ENCODE data around the gene IPO11. TPM values are rescaled to one million over a fixed set of nuclear protein-coding genes. Genes with fewer than 3 reads are reported as not detected.

The IPO11 gene
- total and polyA plus RNA-seq, 4 donors = 4.7 to 20.6 (median 9.0) TPM

DNA sequence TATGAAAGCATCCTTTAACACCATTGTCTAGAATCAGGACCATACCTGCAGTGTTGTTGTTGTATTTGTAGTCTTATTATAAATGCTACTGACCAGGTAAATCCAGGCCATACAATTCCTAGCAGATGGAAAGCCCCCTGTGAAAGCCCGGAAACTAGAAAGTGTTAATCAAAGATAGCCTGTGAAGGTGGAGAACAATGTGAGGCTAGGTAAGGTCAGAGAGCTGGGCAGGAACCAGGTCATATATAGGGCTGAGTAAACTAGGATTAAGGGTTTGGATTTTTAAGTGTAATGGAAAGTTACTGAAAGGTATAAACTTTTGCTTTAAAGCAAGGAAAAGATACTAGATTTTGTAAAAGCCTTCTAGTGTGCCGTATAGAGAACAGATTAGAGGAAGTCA, 172.7 kb downstream of the IPO11 start:
- H3K4me3 ChIP-seq (ENCODE audit: low read depth in 1 of 3, low read length in 3 of 3) = no peak overlapping the region
- no peaks in the 10 kb centered on the region for H3K27me3 ChIP-seq (ENCODE audit: control insufficient read depth in 4 of 4, insufficient read depth in 4 of 4, low read length in 3 of 4)
- no peak overlapping the region for H3K9ac ChIP-seq (ENCODE audit: low read depth in 1 of 2, low read length in 2 of 2)
- H3K27ac ChIP-seq (ENCODE audit: low read depth in 1 of 2, low read length in 2 of 2) = no peak overlapping the region
- H3K4me1 ChIP-seq (ENCODE audit: control insufficient read depth in 4 of 4, insufficient read depth in 4 of 4, low read length in 3 of 4) = peaks cover 3 to 17% (median 17%) of the 10 kb centered on the region in 4 donors
- H3K36me3 ChIP-seq (ENCODE audit: control insufficient read depth in 4 of 4, insufficient read depth in 3 of 4, low read depth in 1 of 4, low read length in 3 of 4) = peaks cover 0 to 3% (median 0%) of the 10 kb centered on the region in 4 donors
- H3K9me3 ChIP-seq (ENCODE audit: control insufficient read depth in 4 of 4, low read length in 3 of 4) = no peaks in the 10 kb centered on the region
- WGBS = 83% methylated on average over 2 of the region's 2 CpGs
- TF ChIP-seq, protein P1, sequence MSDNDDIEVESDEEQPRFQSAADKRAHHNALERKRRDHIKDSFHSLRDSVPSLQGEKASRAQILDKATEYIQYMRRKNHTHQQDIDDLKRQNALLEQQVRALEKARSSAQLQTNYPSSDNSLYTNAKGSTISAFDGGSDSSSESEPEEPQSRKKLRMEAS (IDR thresholded peaks at IDR 0.05) = no peak
- no peak for TF ChIP-seq JUND (IDR thresholded peaks at IDR 0.05)
- no peak for TF ChIP-seq NR2F2 (IDR thresholded peaks at IDR 0.05)
- no peak for TF ChIP-seq YY1 (IDR thresholded peaks at IDR 0.05)
- TF ChIP-seq RXRA (IDR thresholded peaks at IDR 0.05) = no peak
- TF ChIP-seq, protein P2, sequence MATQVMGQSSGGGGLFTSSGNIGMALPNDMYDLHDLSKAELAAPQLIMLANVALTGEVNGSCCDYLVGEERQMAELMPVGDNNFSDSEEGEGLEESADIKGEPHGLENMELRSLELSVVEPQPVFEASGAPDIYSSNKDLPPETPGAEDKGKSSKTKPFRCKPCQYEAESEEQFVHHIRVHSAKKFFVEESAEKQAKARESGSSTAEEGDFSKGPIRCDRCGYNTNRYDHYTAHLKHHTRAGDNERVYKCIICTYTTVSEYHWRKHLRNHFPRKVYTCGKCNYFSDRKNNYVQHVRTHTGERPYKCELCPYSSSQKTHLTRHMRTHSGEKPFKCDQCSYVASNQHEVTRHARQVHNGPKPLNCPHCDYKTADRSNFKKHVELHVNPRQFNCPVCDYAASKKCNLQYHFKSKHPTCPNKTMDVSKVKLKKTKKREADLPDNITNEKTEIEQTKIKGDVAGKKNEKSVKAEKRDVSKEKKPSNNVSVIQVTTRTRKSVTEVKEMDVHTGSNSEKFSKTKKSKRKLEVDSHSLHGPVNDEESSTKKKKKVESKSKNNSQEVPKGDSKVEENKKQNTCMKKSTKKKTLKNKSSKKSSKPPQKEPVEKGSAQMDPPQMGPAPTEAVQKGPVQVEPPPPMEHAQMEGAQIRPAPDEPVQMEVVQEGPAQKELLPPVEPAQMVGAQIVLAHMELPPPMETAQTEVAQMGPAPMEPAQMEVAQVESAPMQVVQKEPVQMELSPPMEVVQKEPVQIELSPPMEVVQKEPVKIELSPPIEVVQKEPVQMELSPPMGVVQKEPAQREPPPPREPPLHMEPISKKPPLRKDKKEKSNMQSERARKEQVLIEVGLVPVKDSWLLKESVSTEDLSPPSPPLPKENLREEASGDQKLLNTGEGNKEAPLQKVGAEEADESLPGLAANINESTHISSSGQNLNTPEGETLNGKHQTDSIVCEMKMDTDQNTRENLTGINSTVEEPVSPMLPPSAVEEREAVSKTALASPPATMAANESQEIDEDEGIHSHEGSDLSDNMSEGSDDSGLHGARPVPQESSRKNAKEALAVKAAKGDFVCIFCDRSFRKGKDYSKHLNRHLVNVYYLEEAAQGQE (IDR thresholded peaks at IDR 0.05) = no peak
- TF ChIP-seq, protein P3, sequence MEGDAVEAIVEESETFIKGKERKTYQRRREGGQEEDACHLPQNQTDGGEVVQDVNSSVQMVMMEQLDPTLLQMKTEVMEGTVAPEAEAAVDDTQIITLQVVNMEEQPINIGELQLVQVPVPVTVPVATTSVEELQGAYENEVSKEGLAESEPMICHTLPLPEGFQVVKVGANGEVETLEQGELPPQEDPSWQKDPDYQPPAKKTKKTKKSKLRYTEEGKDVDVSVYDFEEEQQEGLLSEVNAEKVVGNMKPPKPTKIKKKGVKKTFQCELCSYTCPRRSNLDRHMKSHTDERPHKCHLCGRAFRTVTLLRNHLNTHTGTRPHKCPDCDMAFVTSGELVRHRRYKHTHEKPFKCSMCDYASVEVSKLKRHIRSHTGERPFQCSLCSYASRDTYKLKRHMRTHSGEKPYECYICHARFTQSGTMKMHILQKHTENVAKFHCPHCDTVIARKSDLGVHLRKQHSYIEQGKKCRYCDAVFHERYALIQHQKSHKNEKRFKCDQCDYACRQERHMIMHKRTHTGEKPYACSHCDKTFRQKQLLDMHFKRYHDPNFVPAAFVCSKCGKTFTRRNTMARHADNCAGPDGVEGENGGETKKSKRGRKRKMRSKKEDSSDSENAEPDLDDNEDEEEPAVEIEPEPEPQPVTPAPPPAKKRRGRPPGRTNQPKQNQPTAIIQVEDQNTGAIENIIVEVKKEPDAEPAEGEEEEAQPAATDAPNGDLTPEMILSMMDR (IDR thresholded peaks at IDR 0.05; ENCODE audit: low read depth, low read length, missing input control) = no peak
- no peak for TF ChIP-seq TAF1 (conservative IDR thresholded peaks at IDR 0.05)
- no peak for TF ChIP-seq RAD21 (IDR thresholded peaks at IDR 0.05)
- no peak for TF ChIP-seq GABPA (IDR thresholded peaks at IDR 0.05 in 1 of 2, conservative IDR thresholded peaks at IDR 0.05 in 1 of 2)
- TF ChIP-seq FOXA2 (IDR thresholded peaks at IDR 0.05) = no peak
- TF ChIP-seq, protein P4, sequence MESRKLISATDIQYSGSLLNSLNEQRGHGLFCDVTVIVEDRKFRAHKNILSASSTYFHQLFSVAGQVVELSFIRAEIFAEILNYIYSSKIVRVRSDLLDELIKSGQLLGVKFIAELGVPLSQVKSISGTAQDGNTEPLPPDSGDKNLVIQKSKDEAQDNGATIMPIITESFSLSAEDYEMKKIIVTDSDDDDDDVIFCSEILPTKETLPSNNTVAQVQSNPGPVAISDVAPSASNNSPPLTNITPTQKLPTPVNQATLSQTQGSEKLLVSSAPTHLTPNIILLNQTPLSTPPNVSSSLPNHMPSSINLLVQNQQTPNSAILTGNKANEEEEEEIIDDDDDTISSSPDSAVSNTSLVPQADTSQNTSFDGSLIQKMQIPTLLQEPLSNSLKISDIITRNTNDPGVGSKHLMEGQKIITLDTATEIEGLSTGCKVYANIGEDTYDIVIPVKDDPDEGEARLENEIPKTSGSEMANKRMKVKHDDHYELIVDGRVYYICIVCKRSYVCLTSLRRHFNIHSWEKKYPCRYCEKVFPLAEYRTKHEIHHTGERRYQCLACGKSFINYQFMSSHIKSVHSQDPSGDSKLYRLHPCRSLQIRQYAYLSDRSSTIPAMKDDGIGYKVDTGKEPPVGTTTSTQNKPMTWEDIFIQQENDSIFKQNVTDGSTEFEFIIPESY (IDR thresholded peaks at IDR 0.05) = no peak
- no peak for TF ChIP-seq SP1 (IDR thresholded peaks at IDR 0.05)
- TF ChIP-seq, protein P5, sequence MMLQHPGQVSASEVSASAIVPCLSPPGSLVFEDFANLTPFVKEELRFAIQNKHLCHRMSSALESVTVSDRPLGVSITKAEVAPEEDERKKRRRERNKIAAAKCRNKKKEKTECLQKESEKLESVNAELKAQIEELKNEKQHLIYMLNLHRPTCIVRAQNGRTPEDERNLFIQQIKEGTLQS (IDR thresholded peaks at IDR 0.05) = no peak
- DNase-seq (ENCODE audit: low spot score) = no peak

DNA sequence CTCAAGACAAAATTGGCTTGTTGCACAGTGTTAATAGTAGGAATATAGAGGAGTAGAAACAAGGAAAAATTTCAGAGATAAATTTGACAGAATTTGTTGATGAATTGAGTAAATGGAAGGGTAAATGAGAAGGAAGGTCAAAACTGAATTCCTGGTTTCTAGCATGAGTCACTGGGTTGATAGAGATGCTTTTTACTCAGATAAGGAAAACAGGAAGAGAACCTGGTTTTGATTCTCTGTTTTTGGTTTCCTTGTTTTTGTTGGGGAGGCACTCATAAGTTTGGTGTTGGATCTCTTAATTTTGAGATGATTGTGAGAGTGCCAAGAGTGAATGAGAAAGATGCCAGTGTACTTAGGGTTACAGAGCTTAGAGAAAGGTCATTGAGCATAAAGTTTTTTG, 173.2 kb downstream of the IPO11 start:
- DNase-seq (ENCODE audit: low spot score) = no peak
- no peaks in the 10 kb centered on the region for H3K27me3 ChIP-seq (ENCODE audit: control insufficient read depth in 4 of 4, insufficient read depth in 4 of 4, low read length in 3 of 4)
- no peaks in the 10 kb centered on the region for H3K9me3 ChIP-seq (ENCODE audit: control insufficient read depth in 4 of 4, low read length in 3 of 4)
- H3K9ac ChIP-seq (ENCODE audit: low read depth in 1 of 2, low read length in 2 of 2) = no peak overlapping the region
- peaks cover 3 to 17% (median 17%) of the 10 kb centered on the region in 4 donors for H3K4me1 ChIP-seq (ENCODE audit: control insufficient read depth in 4 of 4, insufficient read depth in 4 of 4, low read length in 3 of 4)
- H3K27ac ChIP-seq (ENCODE audit: low read depth in 1 of 2, low read length in 2 of 2) = no peak overlapping the region
- no peak overlapping the region for H3K4me3 ChIP-seq (ENCODE audit: low read depth in 1 of 3, low read length in 3 of 3)
- TF ChIP-seq RXRA (IDR thresholded peaks at IDR 0.05) (no peak), FOXA2 (IDR thresholded peaks at IDR 0.05) (no peak), FOXA1 (IDR thresholded peaks at IDR 0.05) (no peak), NR2F2 (IDR thresholded peaks at IDR 0.05) (no peak), EGR1 (IDR thresholded peaks at IDR 0.05; ENCODE audit: low read depth in 2 of 2) (no peak), TAF1 (conservative IDR thresholded peaks at IDR 0.05) (no peak), JUND (IDR thresholded peaks at IDR 0.05) (no peak)
- TF ChIP-seq, protein P5 (IDR thresholded peaks at IDR 0.05) = no peak
- TF ChIP-seq, protein P3 (IDR thresholded peaks at IDR 0.05; ENCODE audit: low read depth, low read length, missing input control) = no peak
- TF ChIP-seq, protein P2 (IDR thresholded peaks at IDR 0.05) = no peak
- H3K36me3 ChIP-seq (ENCODE audit: control insufficient read depth in 4 of 4, insufficient read depth in 3 of 4, low read depth in 1 of 4, low read length in 3 of 4) = peaks cover 0 to 3% (median 0%) of the 10 kb centered on the region in 4 donors

Measured in liver (tissue), 9 donors.